ENCODE measurements around the gene ZNF618.

GRCh38 chr9:114089206-114089840 lies 213.2 kb downstream of the ZNF618 start:
- TF ChIP-seq CTCF (conservative IDR thresholded peaks at IDR 0.05 in 1 of 2, IDR thresholded peaks at IDR 0.05 in 1 of 2; ENCODE audit: extremely low read depth in 1 of 2, insufficient read depth in 1 of 2, low read depth in 1 of 2, low read length in 2 of 2) (no peak), EZH2 (IDR thresholded peaks at IDR 0.05; ENCODE audit: borderline replicate concordance, low read length) (no peak)

All from mammary epithelial cell (primary cell).